Adrenal gland (tissue), 5 donors: ENCODE data around the gene KCTD10.

Experiments
- CTCF ChIP-seq, 6 experiments: fragments of 450-650 bp in 4 of 6; fragments of 200-600 bp in 2 of 6; sonication (generic) in 1 of 6; IDR thresholded peaks; 1 replicate in 5 of 6; 2 replicates in 1 of 6; pipeline versions ENCODE4 v1.5.1 to v1.8.0; 2016 to 2021; ENCODE audit warnings: antibody characterized with exemption in 6 of 6, mild to moderate bottlenecking in 2 of 6, moderate library complexity in 1 of 6
- POLR2A ChIP-seq, 2 donors: fragments of 450-650 bp; IDR thresholded peaks; one replicate each; pipeline ENCODE4 v1.6.1; 2017; ENCODE audit warnings: antibody characterized with exemption in 2 of 2, mild to moderate bottlenecking in 2 of 2, moderate library complexity in 1 of 2
- donor health status: DM: no; HTN: no; CAD: no.

- TF ChIP-seq CTCF (IDR thresholded peaks at IDR 0.05) (no peak), POLR2A (IDR thresholded peaks at IDR 0.05) (no peak)
These were observed 5.8 kb upstream of the KCTD10 start for GRCh38 chr12:109482894-109483293.
